ENCODE results near the gene COMP. TPM values are rescaled to one million over a fixed set of nuclear protein-coding genes. Genes with fewer than 3 reads are reported as not detected.

COMP gene
- total RNA-seq, 1 donor from 2014 or later, result 17.2 TPM

DNA sequence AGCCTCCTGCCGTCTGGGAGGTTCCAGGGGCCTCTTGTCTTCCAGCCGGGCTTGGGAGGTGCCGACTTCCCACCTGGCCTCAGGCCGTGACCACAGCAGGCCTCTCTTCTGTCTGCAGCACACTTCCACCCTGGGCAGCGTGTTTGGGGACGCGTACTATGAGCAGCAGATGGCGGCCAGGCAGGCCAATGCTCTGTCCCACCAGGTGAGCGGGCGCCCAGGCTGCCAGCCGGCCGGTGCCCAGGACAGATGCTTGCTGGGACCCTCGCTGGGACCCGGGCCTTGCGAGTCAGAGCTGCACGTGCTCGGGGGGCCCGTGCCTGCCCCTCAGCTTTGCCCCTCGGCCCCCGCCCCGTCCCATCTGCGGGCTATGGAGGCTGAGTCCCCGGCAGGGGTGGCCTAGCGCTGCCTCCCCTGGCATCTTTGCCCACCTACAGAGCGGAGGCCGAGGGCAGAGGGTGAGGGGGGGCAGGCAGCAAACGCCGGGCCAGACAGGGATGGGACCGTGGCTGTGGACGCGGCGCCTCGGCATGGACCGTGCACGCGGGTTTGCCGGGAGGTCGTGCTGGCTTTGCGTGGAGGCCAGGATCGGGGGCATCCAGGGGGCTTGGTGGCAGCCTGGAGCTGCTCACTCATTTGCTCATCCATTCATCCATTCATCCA, 16.2 kb downstream of the COMP start:
- DNase-seq (ENCODE audit: low spot score), result no peak
- no peaks in the 10 kb centered on the region for H3K9me3 Mint-ChIP-seq (ENCODE audit: low read depth)
- no peak overlapping the region for H3K27ac Mint-ChIP-seq (ENCODE audit: unreplicated experiment)
- H3K27me3 Mint-ChIP-seq (ENCODE audit: low read depth), result no peaks in the 10 kb centered on the region
- no peak overlapping the region for H3K4me3 Mint-ChIP-seq (ENCODE audit: unreplicated experiment)
- H3K4me1 Mint-ChIP-seq (ENCODE audit: low read depth), result peaks cover 11% of the 10 kb centered on the region
- H3K36me3 Mint-ChIP-seq (ENCODE audit: low read depth), result peaks cover 1% of the 10 kb centered on the region
- TF ChIP-seq, protein P1, sequence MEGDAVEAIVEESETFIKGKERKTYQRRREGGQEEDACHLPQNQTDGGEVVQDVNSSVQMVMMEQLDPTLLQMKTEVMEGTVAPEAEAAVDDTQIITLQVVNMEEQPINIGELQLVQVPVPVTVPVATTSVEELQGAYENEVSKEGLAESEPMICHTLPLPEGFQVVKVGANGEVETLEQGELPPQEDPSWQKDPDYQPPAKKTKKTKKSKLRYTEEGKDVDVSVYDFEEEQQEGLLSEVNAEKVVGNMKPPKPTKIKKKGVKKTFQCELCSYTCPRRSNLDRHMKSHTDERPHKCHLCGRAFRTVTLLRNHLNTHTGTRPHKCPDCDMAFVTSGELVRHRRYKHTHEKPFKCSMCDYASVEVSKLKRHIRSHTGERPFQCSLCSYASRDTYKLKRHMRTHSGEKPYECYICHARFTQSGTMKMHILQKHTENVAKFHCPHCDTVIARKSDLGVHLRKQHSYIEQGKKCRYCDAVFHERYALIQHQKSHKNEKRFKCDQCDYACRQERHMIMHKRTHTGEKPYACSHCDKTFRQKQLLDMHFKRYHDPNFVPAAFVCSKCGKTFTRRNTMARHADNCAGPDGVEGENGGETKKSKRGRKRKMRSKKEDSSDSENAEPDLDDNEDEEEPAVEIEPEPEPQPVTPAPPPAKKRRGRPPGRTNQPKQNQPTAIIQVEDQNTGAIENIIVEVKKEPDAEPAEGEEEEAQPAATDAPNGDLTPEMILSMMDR (IDR thresholded peaks at IDR 0.05), result no peak

DNA sequence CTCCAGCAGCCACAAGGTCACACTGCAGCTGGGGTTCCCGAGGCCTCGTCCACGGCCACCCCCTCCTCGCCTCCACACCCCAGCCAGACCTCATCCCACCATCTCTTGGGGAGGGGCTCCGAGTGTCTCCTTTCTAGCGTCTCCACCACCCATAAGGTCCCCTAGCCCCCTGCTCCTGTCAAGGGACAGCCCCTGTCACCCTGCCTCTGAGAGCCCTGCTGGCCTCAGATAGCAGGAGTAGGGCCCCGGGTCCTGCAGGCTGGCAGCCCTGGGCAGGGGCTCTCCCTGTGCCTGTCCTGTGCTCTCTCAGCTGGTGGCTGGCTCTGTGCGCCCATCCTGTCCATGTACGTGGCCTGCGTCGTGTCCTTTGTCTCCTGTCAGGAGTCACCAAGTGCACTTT, 17.0 kb downstream of the COMP start:
- H3K4me3 Mint-ChIP-seq (ENCODE audit: unreplicated experiment), result no peak overlapping the region
- TF ChIP-seq, protein P1 (IDR thresholded peaks at IDR 0.05), result no peak
- no peak for DNase-seq (ENCODE audit: low spot score)
- H3K9me3 Mint-ChIP-seq (ENCODE audit: low read depth), result no peaks in the 10 kb centered on the region
- no peaks in the 10 kb centered on the region for H3K27me3 Mint-ChIP-seq (ENCODE audit: low read depth)
- H3K27ac Mint-ChIP-seq (ENCODE audit: unreplicated experiment), result no peak overlapping the region
- peaks cover 11% of the 10 kb centered on the region for H3K4me1 Mint-ChIP-seq (ENCODE audit: low read depth)
- peaks cover 1% of the 10 kb centered on the region for H3K36me3 Mint-ChIP-seq (ENCODE audit: low read depth)

DNA sequence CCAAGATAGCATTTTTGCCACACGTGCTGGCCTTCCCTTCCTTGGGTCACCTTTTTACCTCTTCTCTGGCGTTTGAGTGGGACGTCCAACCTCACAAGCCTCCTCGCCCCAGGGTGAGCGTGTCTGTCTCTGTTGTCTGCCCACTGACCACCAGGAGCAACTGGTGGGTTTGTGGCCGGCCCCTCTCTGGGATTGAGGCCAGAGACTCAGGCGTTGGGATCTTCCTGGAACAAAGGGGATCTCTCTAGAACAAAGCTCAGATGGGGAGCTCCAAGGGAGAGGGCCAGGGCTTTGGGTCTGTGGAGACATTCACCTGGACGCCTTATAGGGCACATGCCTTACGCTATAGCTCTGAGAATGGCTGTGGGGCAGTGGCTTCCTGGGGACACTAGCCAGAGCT, 17.4 kb downstream of the COMP start:
- Mint-ChIP-seq H3K27me3 (ENCODE audit: low read depth) (no peaks in the 10 kb centered on the region), H3K9me3 (ENCODE audit: low read depth) (no peaks in the 10 kb centered on the region), H3K27ac (ENCODE audit: unreplicated experiment) (no peak overlapping the region), H3K4me3 (ENCODE audit: unreplicated experiment) (no peak overlapping the region), H3K36me3 (ENCODE audit: low read depth) (peaks cover 1% of the 10 kb centered on the region), H3K4me1 (ENCODE audit: low read depth) (peaks cover 11% of the 10 kb centered on the region)
- DNase-seq (ENCODE audit: low spot score), result no peak
- TF ChIP-seq, protein P1 (IDR thresholded peaks at IDR 0.05), result no peak

DNA sequence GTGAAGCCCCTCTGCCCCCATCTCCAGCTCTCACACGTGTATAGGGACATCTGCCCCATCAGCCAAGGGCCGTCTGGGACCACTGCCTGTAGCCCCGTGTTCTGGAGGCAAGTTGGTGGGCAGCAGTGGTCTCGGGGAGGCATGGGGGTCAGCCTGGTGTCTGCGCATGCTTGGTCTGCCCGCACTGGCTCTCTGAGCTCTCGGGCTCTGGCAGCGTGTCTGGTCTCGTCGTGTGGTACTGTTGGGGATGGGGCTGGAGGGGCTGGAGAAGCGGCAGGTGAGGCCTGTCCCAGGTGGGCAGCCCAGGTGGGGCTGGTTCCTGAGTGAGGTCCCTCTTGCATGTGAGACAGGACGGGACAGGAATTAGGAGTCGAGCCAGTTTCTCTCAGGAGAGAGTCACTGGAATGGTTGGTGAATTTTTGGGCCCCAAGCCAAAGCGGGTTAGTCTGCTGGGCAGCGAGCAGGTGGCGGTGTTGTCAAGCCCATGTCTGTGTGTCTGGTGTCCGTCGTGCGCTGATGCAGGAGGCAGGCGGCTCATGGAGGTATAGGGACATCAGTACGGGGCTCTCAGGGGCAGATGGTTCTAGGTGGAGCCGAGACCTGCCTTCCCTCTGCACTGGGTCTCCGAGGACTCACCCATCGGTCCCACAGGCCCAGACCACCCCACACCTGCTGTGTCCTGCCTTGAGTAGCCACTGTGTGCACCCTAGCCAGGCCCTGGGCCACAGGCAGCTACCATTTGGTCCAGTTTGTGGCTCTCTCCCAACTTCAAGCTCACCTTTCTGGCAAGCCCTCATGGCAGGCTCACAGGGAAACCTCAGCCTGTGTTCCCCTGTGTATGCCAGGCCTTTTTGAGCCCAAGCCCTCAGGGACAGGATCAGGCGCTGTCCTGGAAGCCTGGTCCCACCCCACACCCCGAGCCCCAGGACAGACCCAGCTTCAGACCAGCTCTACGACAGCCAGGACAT, 18.2 kb downstream of the COMP start:
- peaks cover 11% of the 10 kb centered on the region for H3K4me1 Mint-ChIP-seq (ENCODE audit: low read depth)
- H3K4me3 Mint-ChIP-seq (ENCODE audit: unreplicated experiment), result no peak overlapping the region
- no peaks in the 10 kb centered on the region for H3K9me3 Mint-ChIP-seq (ENCODE audit: low read depth)
- H3K27ac Mint-ChIP-seq (ENCODE audit: unreplicated experiment), result no peak overlapping the region
- H3K36me3 Mint-ChIP-seq (ENCODE audit: low read depth), result peaks cover 1% of the 10 kb centered on the region
- no peak for DNase-seq (ENCODE audit: low spot score)
- TF ChIP-seq, protein P1 (IDR thresholded peaks at IDR 0.05), result no peak
- H3K27me3 Mint-ChIP-seq (ENCODE audit: low read depth), result no peaks in the 10 kb centered on the region
